Right ventricle myocardium superior (tissue), 1 donor: Measurements from ENCODE around the gene WDPCP. TPM values are rescaled to one million over a fixed set of nuclear protein-coding genes. Genes with fewer than 3 reads are reported as not detected.
"Not testable (repeated sequence)": the region's sequence is repeated elsewhere in the genome, so short reads cannot be mapped to it uniquely, and the experiment has no call there.

Experiments
- ATAC-seq: fragments of 200-7000 bp; cut with Tn5 transposase; one replicate; pipeline ENCODE4 v1.9.1; 2020; ENCODE audit warnings: mild to moderate bottlenecking; ENCODE audit not compliant: poor library complexity
- DNase-seq: peaks from one replicate; pipeline ENCODE4 v3.0.0-alpha.2; 2020
- intact Hi-C: fragments of 100-400 bp; cut with DNase I; formaldehyde crosslinking; loops from one replicate; pipeline ENCODE4 v1.11.2; 2022
- total RNA-seq: library from RNA; stranded (reverse); fragmentation: NEBNext Ultra II Directional; extraction: Animal tissue kit (Norgen Biotek cat#: 25700); gene quantifications from one replicate; pipeline ENCODE4 v1.2.1, GENCODE V29; 2021
- donor health status: DM: no; HTN: yes; CAD: no; lungs with severe emphysema.

WDPCP gene
- total RNA-seq, 1 donor from 2014 or later = 12.8 TPM

GRCh38 chr2:63093502-63093901, 494.8 kb downstream of the WDPCP start:
- ATAC-seq (no peak), DNase-seq (no peak)
- intact Hi-C loops = no loop called here

GRCh38 chr2:63092857-63093256, 495.4 kb downstream of the WDPCP start:
- ATAC-seq (no peak), DNase-seq (no peak)
- intact Hi-C loops = no loop called here

- no peak for DNase-seq
- intact Hi-C loops = no loop called here
- ATAC-seq = no peak
These were observed 495.9 kb downstream of the WDPCP start for GRCh38 chr2:63092401-63092800.

DNA sequence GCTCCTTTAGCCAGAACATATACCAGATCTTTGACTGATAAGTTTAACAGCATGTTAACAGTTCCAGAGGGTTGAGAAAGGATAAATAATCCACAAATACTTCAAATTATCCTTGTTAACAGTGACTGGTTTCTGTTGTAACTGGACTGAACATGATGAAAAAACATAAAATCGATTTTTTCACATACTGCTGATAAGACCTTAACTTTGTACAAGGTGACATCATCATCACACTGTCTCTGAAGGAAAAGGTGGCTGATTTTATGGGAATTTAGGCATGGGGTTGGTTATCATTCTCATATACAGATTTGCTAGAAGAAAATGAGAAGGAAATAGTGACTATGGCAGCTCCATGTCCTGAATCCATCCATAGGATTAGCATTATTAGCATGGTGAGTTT, 501.6 kb downstream of the WDPCP start:
- DNase-seq = no peak
- intact Hi-C loops = no loop called here
- ATAC-seq = no peak

DNA sequence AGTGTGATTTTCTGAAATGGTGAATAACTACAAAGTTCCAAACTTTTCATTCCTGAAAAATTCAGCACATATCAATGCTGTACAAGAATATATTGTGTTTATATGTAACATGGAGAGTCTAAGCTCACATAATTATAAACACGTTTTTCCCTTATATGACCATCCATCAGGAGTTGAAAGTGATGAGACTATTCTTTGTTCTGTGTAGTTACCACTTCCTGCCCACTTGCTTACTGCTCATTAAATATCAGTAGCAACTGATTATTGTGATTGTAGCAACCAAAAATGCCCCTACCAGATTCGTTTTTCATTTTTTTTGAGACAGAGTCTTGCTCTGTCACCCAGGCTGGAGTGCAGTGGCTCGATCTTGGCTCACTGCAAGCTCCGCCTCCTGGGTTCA, 506.9 kb downstream of the WDPCP start:
- ATAC-seq = no peak
- intact Hi-C loops = no loop called here

DNA sequence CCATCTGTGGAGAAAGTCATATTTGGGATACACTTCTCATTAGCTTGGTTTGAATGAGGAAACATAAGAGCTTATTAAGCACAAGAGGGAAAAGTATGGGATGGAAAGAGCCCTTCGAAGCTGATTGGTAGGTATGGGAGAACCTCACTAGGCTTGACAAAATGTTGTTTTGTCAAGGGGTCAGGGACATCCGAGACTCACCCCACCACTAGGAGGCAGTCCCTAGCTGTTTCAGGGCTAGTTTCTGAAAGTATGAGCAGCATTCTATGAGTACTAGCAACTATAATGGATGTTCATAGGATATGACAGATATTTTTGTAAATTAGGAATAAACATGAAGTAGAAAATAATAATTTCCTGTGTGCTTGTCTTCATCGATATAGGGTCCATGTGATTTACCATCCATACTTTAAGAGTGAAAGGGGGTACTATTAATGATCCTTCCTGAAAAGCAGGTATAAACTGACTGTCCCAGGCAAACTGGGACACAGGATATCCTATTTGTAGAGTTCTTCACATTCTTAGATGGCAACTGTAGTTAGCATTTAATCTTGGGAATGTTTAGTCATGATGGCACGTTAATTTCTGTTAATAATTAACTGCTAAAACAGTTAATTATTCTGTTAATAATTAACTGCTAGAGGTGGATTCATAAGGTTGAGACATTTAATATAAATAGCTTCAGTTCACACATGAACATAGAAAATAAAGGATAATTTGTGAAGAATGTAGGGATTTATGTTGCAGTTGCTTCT, 509.2 kb downstream of the WDPCP start:
- DNase-seq = no peak
- no peak for ATAC-seq
- intact Hi-C loops = no loop called here

More for the DNA sequence above, 506.9 kb downstream of the WDPCP start:
- DNase-seq = no peak

GRCh38 chr2:63074399-63074798, 513.9 kb downstream of the WDPCP start:
- ATAC-seq, intact Hi-C loops, DNase-seq: not testable (repeated sequence)

DNA sequence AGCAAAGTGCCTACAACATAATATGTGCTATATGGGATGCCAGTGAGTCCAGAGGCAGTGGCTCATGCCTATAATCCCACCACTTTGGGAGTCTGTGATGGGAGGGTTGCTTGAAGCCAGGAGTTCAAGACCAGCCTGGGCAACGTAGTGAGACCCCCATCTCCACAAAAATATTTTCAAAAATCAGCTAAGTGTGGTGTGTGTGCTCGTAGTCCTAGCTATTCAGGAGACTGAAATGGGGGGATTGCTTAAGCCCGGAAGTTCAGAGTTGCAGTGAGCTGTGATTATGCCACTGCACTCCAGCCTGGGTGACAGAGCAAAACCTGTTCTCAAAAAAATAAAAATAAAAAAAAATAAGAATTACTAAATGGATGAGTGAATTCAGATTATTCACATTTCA, 514.3 kb downstream of the WDPCP start:
- DNase-seq (no peak), ATAC-seq (no peak)
- intact Hi-C loops = no loop called here

DNA sequence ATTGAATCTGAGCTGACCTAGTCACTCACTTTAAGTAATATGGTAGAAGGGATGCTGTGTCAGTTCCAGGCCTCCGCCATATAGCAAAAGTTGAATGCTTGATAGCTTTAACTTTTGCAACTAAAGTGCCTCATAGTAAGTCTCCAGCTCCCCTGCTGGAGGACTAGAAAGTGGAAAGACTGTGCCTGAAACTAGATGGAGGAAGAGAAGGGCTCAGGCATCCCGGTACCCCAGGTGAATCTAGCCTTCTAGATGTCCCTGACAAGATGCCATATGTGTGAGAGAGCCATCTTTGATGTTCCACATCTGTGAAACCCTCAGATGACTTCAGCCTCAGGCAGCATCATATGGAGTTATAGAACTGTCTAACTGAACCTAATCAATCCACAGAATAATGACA, 516.6 kb downstream of the WDPCP start:
- ATAC-seq = no peak
- intact Hi-C loops = no loop called here
- DNase-seq = no peak

Other genes with a start within 250 kb of the WDPCP start
- gene MDH1, start 486 bp upstream of the WDPCP start, total RNA-seq = 1,328 TPM